Upper lobe of left lung (tissue), 4 donors: ENCODE measurements around the gene BRMS1.

Experiments used
- EP300 ChIP-seq, 4 donors: sonication (generic); formaldehyde crosslinking; IDR thresholded peaks; one replicate each; pipeline ENCODE4 v1.5.1; 2017; ENCODE audit warnings: antibody characterized with exemption in 4 of 4, control low read depth in 2 of 4
- POLR2A ChIP-seq, 4 donors: fragments of 450-650 bp; IDR thresholded peaks; one replicate each; pipeline ENCODE4 v1.5.1; 2016 to 2017; ENCODE audit warnings: antibody characterized with exemption in 4 of 4, mild to moderate bottlenecking in 2 of 4
- POLR2AphosphoS5 ChIP-seq, 2 donors: sonication (generic); formaldehyde crosslinking; IDR thresholded peaks; one replicate each; pipeline ENCODE4 v1.5.1; 2017; ENCODE audit warnings: antibody characterized with exemption in 2 of 2
- TF ChIP-seq, protein P1 (sequence below), 6 experiments: fragments of 450-650 bp in 4 of 6; fragments of 200-600 bp in 2 of 6; sonication (generic) in 2 of 6; IDR thresholded peaks; one replicate each; pipeline ENCODE4 v1.5.1; 2016 to 2019; ENCODE audit warnings: antibody characterized with exemption in 6 of 6

GRCh38 chr11:66334605-66335442 is 10.1 kb downstream of the BRMS1 start:
- TF ChIP-seq, protein P1, sequence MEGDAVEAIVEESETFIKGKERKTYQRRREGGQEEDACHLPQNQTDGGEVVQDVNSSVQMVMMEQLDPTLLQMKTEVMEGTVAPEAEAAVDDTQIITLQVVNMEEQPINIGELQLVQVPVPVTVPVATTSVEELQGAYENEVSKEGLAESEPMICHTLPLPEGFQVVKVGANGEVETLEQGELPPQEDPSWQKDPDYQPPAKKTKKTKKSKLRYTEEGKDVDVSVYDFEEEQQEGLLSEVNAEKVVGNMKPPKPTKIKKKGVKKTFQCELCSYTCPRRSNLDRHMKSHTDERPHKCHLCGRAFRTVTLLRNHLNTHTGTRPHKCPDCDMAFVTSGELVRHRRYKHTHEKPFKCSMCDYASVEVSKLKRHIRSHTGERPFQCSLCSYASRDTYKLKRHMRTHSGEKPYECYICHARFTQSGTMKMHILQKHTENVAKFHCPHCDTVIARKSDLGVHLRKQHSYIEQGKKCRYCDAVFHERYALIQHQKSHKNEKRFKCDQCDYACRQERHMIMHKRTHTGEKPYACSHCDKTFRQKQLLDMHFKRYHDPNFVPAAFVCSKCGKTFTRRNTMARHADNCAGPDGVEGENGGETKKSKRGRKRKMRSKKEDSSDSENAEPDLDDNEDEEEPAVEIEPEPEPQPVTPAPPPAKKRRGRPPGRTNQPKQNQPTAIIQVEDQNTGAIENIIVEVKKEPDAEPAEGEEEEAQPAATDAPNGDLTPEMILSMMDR (IDR thresholded peaks at IDR 0.05): no peak
- TF ChIP-seq POLR2AphosphoS5 (IDR thresholded peaks at IDR 0.05) (no peak), EP300 (IDR thresholded peaks at IDR 0.05) (no peak), POLR2A (IDR thresholded peaks at IDR 0.05) (no peak)
